ENCODE results near the gene APOL6.
"Not testable (repeated sequence)": the region's sequence is repeated elsewhere in the genome, so short reads cannot be mapped to it uniquely, and the experiment has no call there.

Gene APOL6

GRCh38 chr22:35678836-35679235 lies 30.6 kb downstream of the APOL6 start:
- no peak for DNase-seq (ENCODE audit: low read depth)
- no peak for TF ChIP-seq CTCF (conservative IDR thresholded peaks at IDR 0.05; ENCODE audit: low read length)
- H3K4me3 ChIP-seq (ENCODE audit: low read length) = no peak overlapping the region

- H3K4me3 ChIP-seq (ENCODE audit: low read length); DNase-seq (ENCODE audit: low read depth): not testable (repeated sequence)
Measured at GRCh38 chr22:35679492-35679891, 31.2 kb downstream of the APOL6 start.

- TF ChIP-seq CTCF (conservative IDR thresholded peaks at IDR 0.05; ENCODE audit: low read length) = no peak
- H3K4me3 ChIP-seq (ENCODE audit: low read length) = no peak overlapping the region
- DNase-seq (ENCODE audit: low read depth) = no peak
Measured at GRCh38 chr22:35681454-35682052, 33.3 kb downstream of the APOL6 start.

- no peak for TF ChIP-seq CTCF (conservative IDR thresholded peaks at IDR 0.05; ENCODE audit: low read length)
- no peak overlapping the region for H3K4me3 ChIP-seq (ENCODE audit: low read length)
- no peak for DNase-seq (ENCODE audit: low read depth)
Measured at GRCh38 chr22:35683560-35683959, 35.3 kb downstream of the APOL6 start.

- H3K4me3 ChIP-seq (ENCODE audit: low read length) = no peak overlapping the region
- peak; percentile 63 for DNase-seq (ENCODE audit: low read depth)
- peak; percentile 55 for TF ChIP-seq CTCF (conservative IDR thresholded peaks at IDR 0.05; ENCODE audit: low read length)
Measured at GRCh38 chr22:35684270-35684700, 36.0 kb downstream of the APOL6 start.

- DNase-seq (ENCODE audit: low read depth) = no peak
- H3K4me3 ChIP-seq (ENCODE audit: low read length) = no peak overlapping the region
- no peak for TF ChIP-seq CTCF (conservative IDR thresholded peaks at IDR 0.05; ENCODE audit: low read length)
Measured at GRCh38 chr22:35684732-35685131, 36.5 kb downstream of the APOL6 start.

GRCh38 chr22:35685731-35686130 lies 37.5 kb downstream of the APOL6 start:
- no peak overlapping the region for H3K4me3 ChIP-seq (ENCODE audit: low read length)
- TF ChIP-seq CTCF (conservative IDR thresholded peaks at IDR 0.05; ENCODE audit: low read length) = no peak
- no peak for DNase-seq (ENCODE audit: low read depth)

GRCh38 chr22:35686298-35686697 lies 38.1 kb downstream of the APOL6 start:
- H3K4me3 ChIP-seq (ENCODE audit: low read length) = no peak overlapping the region
- no peak for DNase-seq (ENCODE audit: low read depth)
- no peak for TF ChIP-seq CTCF (conservative IDR thresholded peaks at IDR 0.05; ENCODE audit: low read length)

Data from AG10803 (cell line).